ENCODE measurements around the gene SPATA31C2.

- TF ChIP-seq USF2 (IDR thresholded peaks at IDR 0.05) (no peak), CTCF (IDR thresholded peaks at IDR 0.05) (no peak), POLR2A (IDR thresholded peaks at IDR 0.05; ENCODE audit: low read length) (no peak), CBX2 (IDR thresholded peaks at IDR 0.05; ENCODE audit: borderline replicate concordance, low read depth) (no peak), SMC3 (IDR thresholded peaks at IDR 0.05) (no peak)
- TF ChIP-seq, protein P1, sequence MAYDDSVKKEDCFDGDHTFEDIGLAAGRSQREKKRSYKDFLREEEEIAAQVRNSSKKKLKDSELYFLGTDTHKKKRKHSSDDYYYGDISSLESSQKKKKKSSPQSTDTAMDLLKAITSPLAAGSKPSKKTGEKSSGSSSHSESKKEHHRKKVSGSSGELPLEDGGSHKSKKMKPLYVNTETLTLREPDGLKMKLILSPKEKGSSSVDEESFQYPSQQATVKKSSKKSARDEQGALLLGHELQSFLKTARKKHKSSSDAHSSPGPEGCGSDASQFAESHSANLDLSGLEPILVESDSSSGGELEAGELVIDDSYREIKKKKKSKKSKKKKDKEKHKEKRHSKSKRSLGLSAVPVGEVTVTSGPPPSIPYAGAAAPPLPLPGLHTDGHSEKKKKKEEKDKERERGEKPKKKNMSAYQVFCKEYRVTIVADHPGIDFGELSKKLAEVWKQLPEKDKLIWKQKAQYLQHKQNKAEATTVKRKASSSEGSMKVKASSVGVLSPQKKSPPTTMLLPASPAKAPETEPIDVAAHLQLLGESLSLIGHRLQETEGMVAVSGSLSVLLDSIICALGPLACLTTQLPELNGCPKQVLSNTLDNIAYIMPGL (CRISPR knock-in tag; IDR thresholded peaks at IDR 0.05; ENCODE audit: borderline replicate concordance), result no peak
These were observed 44.2 kb upstream of the SPATA31C2 start for GRCh38 chr9:88182501-88182900.

Data from A549 (cell line).